ENCODE results near the gene STEAP1B.
A peak's percentile ranks its signal among the peaks of the same experiment; 100 is the strongest.
"Not testable (repeated sequence)": the region's sequence is repeated elsewhere in the genome, so short reads cannot be mapped to it uniquely, and the experiment has no call there.

Gene STEAP1B

DNA sequence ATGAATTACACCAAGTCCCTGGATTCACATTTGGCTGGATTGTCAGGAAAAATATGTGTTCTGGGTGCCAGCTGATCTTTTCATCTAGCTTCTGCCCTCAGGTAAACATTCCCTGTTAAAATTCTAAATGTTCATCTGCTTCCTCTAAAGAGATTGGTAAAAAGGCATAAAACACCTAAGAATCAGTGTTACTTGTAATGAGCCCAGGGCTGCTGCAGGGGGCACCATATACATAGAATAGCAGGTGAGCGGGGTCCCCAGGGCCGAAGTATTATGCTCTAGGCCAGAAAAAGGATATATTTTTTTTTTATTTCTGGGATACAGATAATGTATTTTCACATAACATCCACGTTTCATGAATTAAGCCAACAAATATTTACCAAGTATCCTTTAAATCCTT is 4.5 kb upstream of the STEAP1B start:
- TF ChIP-seq CTCF (IDR thresholded peaks at IDR 0.05; ENCODE audit: low read depth, low read length) = peak; percentile 42; the same call in 1 of the 2 replicates
- H3K4me3 ChIP-seq (ENCODE audit: low read depth, low read length) = not testable (repeated sequence)

GRCh38 chr7:22502104-22502503 is 2.1 kb upstream of the STEAP1B start:
- H3K4me3 ChIP-seq (ENCODE audit: low read depth, low read length) = not testable (repeated sequence)

DNA sequence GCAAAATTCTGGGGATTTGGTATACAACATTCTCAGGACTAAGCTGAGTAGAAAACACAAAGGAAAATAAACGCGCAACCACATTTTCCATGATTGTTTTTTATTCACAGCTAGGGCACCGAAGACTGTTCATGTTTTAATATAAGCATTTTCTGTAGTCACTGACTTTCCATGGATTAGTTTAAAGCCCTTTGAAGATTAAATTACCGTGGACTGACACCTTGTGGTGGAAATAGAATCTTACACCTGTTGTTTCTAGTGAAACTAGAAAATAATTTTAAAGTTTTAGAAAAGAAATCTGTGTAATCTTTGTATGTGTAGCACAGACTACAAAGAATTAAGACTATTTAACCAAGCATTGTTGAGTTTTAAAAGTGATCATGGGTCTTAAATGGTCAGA is 1.3 kb upstream of the STEAP1B start:
- H3K4me3 ChIP-seq (ENCODE audit: low read depth, low read length) = not testable (repeated sequence)

- TF ChIP-seq CTCF (IDR thresholded peaks at IDR 0.05; ENCODE audit: low read depth, low read length) = no peak
Observed at GRCh38 chr7:22499044-22499443, 944 bp downstream of the STEAP1B start.

DNA sequence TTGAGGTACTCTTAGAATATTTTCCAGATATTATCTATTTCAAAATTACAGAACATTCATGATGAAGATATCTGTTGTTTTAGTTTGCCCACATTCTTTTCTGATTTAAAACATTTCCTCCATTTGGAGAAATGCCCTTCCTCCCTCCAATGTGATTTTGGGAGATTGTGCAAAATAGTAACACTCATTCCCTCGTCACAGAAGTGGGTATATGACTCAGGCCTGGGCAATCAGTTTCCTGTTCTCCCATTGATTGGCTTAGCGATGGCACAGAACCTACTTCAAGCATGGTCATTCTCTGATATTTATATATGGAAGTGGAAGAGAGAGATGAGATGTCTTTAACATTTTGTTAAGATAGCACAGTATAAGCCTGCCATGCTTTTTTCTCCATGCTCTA is 3.1 kb downstream of the STEAP1B start:
- not testable (repeated sequence) for H3K4me3 ChIP-seq (ENCODE audit: low read depth, low read length)

More at GRCh38 chr7:22499044-22499443, 944 bp downstream of the STEAP1B start:
- H3K4me3 ChIP-seq (ENCODE audit: low read depth, low read length) = no peak overlapping the region

GRCh38 chr7:22496296-22496888 is 3.6 kb downstream of the STEAP1B start:
- H3K4me3 ChIP-seq (ENCODE audit: low read depth, low read length) = not testable (repeated sequence)

DNA sequence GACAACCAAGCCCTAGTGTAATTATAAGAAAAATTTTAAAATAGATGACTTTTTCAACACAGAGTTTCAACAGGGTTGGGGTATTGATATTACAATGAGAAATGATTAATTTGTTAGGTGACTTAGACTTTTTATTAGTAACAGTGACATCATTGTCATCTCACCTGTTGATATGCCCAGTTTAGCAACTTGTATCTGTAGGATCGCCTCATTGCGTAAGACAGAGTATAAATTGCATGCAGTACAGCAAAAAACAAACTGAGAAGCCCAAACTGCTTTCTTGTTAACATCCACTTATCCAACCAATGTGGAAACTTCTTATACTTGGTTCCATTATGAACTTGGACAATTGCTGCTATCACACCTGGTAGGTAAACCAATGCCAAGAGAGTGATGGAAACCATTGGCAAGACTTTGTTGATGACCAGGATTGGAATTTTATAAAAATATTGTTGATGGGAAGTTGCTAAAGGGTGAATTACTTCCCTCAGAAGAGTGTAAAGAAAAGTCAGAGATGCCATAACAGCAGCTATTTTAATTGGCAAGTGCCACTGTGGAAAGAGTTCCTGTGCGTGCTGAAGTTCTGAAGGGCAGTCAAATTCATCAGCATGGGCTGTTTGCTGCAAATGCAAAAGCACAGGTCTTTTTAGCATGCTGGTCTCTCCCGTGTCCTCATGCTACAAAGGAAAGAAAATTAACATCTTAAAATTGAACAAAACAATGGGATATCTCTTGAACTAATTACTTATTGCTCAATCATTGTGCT is 6.6 kb downstream of the STEAP1B start:
- not testable (repeated sequence) for H3K4me3 ChIP-seq (ENCODE audit: low read depth, low read length)

- H3K4me3 ChIP-seq (ENCODE audit: low read depth, low read length) = no peak overlapping the region
- TF ChIP-seq CTCF (IDR thresholded peaks at IDR 0.05; ENCODE audit: low read depth, low read length) = peak; percentile 79
Observed at GRCh38 chr7:22488643-22489462, 11.1 kb downstream of the STEAP1B start.

DNA sequence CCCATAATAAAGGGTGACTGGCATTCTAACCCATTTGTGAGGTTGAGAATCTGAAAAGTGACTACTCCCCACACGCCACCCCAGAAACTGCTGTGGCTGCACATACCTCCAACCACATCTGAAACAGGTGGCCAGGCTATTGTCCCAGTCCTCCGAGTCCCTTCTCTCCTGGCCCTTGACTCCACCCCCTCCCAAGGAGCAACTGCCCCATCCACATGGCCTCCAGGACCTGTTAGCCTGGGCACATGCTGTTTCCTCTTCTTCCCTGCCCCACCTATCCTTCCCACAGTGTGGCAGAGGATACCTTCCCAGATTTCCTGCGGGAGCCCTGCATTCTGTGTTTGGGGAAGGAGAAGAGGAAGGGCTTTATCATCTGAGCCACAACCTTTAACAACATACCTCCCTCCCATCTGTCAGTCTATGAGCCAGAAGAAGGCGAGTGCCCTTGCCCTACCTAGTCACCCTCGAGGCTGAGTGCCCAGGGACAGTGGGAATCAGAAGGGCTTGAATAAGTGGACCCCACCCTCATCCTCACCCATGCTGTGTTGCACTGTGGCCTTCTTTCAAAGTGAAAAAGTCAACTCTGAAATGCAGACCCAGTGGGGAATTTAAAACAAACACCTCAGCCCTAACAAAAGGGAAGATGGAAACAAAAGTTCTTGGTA is 11.9 kb downstream of the STEAP1B start:
- TF ChIP-seq CTCF (IDR thresholded peaks at IDR 0.05; ENCODE audit: low read depth, low read length) = no peak
- no peak overlapping the region for H3K4me3 ChIP-seq (ENCODE audit: low read depth, low read length)

Data from WI38 (cell line).